Measurements from ENCODE around the gene STAC3.

- TF ChIP-seq CTCF (IDR thresholded peaks at IDR 0.05): no peak
- no peak for TF ChIP-seq POLR2A (IDR thresholded peaks at IDR 0.05)
Observed at GRCh38 chr12:57234233-57234570, 16.8 kb downstream of the STAC3 start.

All from body of pancreas (tissue), 4 donors.